Measurements from ENCODE around the gene CCDC8. TPM values are rescaled to one million over a fixed set of nuclear protein-coding genes. Genes with fewer than 3 reads are reported as not detected.

The CCDC8 gene
- total RNA-seq, 1 experiment from 2014 or later, result not detected

DNA sequence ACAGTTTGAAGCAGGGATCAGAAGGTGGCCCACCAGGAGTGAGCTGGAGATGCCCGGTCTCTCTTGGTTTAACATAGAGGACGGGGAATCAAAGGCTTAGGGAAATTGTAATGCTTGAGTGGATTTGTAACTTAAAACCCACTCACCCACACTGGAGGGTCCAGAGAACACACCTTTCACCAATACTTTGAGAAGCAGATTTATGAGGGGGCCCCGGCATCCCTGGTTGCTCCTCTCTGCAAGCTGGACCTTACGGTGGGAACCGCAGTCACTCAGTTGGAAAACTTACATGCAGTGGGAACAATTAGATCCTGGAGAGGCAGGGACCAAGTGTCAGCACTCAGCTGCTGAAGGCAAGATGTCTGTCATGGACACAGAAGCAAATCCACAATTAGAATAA, 45.9 kb downstream of the CCDC8 start:
- H3K4me1 Mint-ChIP-seq (ENCODE audit: low read depth, unreplicated experiment), result peaks cover 62% of the 10 kb centered on the region
- H3K9me3 Mint-ChIP-seq (ENCODE audit: low read depth, unreplicated experiment), result no peaks in the 10 kb centered on the region
- no peak overlapping the region for H3K4me3 Mint-ChIP-seq (ENCODE audit: low read depth, unreplicated experiment)
- H3K27ac Mint-ChIP-seq (ENCODE audit: unreplicated experiment), result no peak overlapping the region
- no peaks in the 10 kb centered on the region for H3K27me3 Mint-ChIP-seq (ENCODE audit: unreplicated experiment)
- BruUV-seq (replicated peaks), result no TSS peak
- H3K36me3 Mint-ChIP-seq (ENCODE audit: insufficient read depth, unreplicated experiment), result peaks cover 18% of the 10 kb centered on the region
- CTCF ChIA-PET, result no interaction called here
- DNase-seq, result no peak
- TF ChIP-seq, protein P1, sequence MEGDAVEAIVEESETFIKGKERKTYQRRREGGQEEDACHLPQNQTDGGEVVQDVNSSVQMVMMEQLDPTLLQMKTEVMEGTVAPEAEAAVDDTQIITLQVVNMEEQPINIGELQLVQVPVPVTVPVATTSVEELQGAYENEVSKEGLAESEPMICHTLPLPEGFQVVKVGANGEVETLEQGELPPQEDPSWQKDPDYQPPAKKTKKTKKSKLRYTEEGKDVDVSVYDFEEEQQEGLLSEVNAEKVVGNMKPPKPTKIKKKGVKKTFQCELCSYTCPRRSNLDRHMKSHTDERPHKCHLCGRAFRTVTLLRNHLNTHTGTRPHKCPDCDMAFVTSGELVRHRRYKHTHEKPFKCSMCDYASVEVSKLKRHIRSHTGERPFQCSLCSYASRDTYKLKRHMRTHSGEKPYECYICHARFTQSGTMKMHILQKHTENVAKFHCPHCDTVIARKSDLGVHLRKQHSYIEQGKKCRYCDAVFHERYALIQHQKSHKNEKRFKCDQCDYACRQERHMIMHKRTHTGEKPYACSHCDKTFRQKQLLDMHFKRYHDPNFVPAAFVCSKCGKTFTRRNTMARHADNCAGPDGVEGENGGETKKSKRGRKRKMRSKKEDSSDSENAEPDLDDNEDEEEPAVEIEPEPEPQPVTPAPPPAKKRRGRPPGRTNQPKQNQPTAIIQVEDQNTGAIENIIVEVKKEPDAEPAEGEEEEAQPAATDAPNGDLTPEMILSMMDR (IDR thresholded peaks at IDR 0.05; ENCODE audit: unreplicated experiment), result no peak
- intact Hi-C loops (cut with micrococcal nuclease; ENCODE audit: unreplicated experiment), result no loop called here

DNA sequence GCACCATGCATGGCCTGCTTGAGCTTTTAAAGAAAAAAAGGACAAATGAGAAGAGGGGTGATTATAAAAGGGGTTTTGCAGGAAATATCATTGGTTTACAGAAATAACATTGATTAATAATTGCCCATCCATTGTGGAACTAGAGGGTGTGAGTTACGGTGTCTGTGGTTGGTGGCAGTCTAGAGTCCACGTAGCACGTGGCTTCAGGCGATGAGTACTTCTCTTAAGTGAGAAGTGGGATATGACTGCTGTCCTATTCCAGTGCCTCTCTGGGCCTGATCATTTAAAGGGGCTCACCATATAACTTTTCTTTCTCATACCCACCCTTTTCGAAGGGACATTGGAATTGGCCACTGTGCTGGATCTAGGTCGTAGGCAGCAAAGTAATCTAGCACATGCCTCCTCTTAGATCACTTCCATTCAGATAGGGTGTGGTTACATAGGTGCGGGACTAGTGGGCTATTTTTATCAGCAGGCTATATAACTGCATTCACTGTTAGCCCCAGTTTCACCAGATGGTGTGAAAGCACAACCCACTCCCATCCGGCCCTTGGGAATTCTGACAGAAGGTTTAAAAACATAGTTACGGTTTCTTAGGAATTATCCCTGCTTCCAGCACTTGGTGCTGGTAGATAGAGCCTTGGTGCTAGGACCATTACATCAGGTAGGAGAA, 46.6 kb downstream of the CCDC8 start:
- Mint-ChIP-seq H3K27me3 (ENCODE audit: unreplicated experiment) (no peaks in the 10 kb centered on the region), H3K9me3 (ENCODE audit: low read depth, unreplicated experiment) (no peaks in the 10 kb centered on the region), H3K27ac (ENCODE audit: unreplicated experiment) (no peak overlapping the region), H3K4me1 (ENCODE audit: low read depth, unreplicated experiment) (peaks cover 55% of the 10 kb centered on the region), H3K36me3 (ENCODE audit: insufficient read depth, unreplicated experiment) (peaks cover 16% of the 10 kb centered on the region), H3K4me3 (ENCODE audit: low read depth, unreplicated experiment) (no peak overlapping the region)
- DNase-seq, result no peak
- TF ChIP-seq, protein P1 (IDR thresholded peaks at IDR 0.05; ENCODE audit: unreplicated experiment), result no peak
- CTCF ChIA-PET, result no interaction called here
- BruUV-seq (replicated peaks), result no TSS peak
- intact Hi-C loops (cut with micrococcal nuclease; ENCODE audit: unreplicated experiment), result no loop called here

DNA sequence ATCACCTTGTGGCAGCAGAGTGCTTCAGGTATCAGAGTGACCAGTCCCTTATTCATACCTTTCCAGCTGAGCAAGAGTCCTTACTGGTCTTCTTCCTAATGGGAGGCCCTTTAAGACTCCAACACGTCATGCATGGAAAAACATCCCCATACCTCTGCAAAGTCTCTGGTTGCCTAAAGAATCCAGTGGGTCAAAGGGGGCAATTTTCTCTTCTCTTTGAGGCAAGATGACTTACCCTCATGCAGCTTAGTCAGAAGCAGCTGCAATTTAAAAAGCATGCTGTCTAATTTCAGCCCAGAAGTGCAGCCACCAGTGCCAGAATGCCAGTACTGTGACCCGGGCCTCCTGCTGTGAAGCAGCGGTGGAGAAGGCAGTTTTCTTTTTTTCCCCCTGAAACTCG, 47.8 kb downstream of the CCDC8 start:
- TF ChIP-seq, protein P1 (IDR thresholded peaks at IDR 0.05; ENCODE audit: unreplicated experiment), result no peak
- H3K27me3 Mint-ChIP-seq (ENCODE audit: unreplicated experiment), result no peaks in the 10 kb centered on the region
- no peaks in the 10 kb centered on the region for H3K9me3 Mint-ChIP-seq (ENCODE audit: low read depth, unreplicated experiment)
- BruUV-seq (replicated peaks), result no TSS peak
- peaks cover 43% of the 10 kb centered on the region for H3K4me1 Mint-ChIP-seq (ENCODE audit: low read depth, unreplicated experiment)
- no peak for DNase-seq
- peaks cover 8% of the 10 kb centered on the region for H3K36me3 Mint-ChIP-seq (ENCODE audit: insufficient read depth, unreplicated experiment)
- CTCF ChIA-PET, result no interaction called here
- no peak overlapping the region for H3K27ac Mint-ChIP-seq (ENCODE audit: unreplicated experiment)
- intact Hi-C loops (cut with micrococcal nuclease; ENCODE audit: unreplicated experiment), result no loop called here
- no peak overlapping the region for H3K4me3 Mint-ChIP-seq (ENCODE audit: low read depth, unreplicated experiment)

DNA sequence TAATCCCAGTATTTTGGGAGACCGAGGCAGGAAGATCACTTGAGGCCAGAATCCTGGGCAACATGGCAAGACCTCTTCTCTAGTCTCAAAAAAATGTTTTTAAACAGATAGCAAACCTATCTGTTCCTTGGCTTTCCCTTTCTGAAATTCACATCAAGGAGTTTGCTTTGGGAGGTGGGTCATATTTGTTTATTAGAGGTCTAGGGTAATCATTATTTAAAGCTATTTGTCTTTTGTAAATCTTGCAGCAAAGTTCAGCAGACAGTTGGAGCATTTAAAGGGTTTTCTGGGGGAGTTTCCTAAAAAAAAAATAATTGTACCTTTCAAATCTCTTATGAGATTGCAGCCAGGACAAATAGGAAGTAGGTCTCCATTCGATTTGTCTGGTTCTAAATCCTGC, 49.0 kb downstream of the CCDC8 start:
- peaks cover 6% of the 10 kb centered on the region for H3K36me3 Mint-ChIP-seq (ENCODE audit: insufficient read depth, unreplicated experiment)
- TF ChIP-seq, protein P1 (IDR thresholded peaks at IDR 0.05; ENCODE audit: unreplicated experiment), result no peak
- intact Hi-C loops (cut with micrococcal nuclease; ENCODE audit: unreplicated experiment), result no loop called here
- CTCF ChIA-PET, result interaction anchor here (0.6 kb wide), 1 partner anchor 82 kb away, joined by 3 read pairs; no protein-coding TSS in a partner anchor
- no peaks in the 10 kb centered on the region for H3K27me3 Mint-ChIP-seq (ENCODE audit: unreplicated experiment)
- no peak overlapping the region for H3K27ac Mint-ChIP-seq (ENCODE audit: unreplicated experiment)
- no TSS peak for BruUV-seq (replicated peaks)
- H3K9me3 Mint-ChIP-seq (ENCODE audit: low read depth, unreplicated experiment), result no peaks in the 10 kb centered on the region
- H3K4me3 Mint-ChIP-seq (ENCODE audit: low read depth, unreplicated experiment), result no peak overlapping the region
- peaks cover 39% of the 10 kb centered on the region for H3K4me1 Mint-ChIP-seq (ENCODE audit: low read depth, unreplicated experiment)
- no peak for DNase-seq

Measured in Calu3 (cell line).